ENCODE measurements around the gene RAP1GAP2.

- TF ChIP-seq CTCF (conservative IDR thresholded peaks at IDR 0.05 in 1 of 2, IDR thresholded peaks at IDR 0.05 in 1 of 2; ENCODE audit: extremely low read depth in 1 of 2, insufficient read depth in 1 of 2, low read depth in 1 of 2, low read length in 2 of 2), result no peak
- no peak for TF ChIP-seq EZH2 (IDR thresholded peaks at IDR 0.05; ENCODE audit: borderline replicate concordance, low read length)
Observed at GRCh38 chr17:2916461-2916860, 120.2 kb downstream of the RAP1GAP2 start.

Data from mammary epithelial cell (primary cell).